PC-9 (cell line): ENCODE data around the gene GAA.

Experiments
- EZH2 ChIP-seq: fragments of 200-600 bp; sonication (generic); IDR thresholded peaks from 2 replicates; pipeline ENCODE4 v1.8.0; 2017; ENCODE audit warnings: antibody characterized with exemption, low read depth
- TF ChIP-seq, protein P1 (sequence below): fragments of 200-600 bp; sonication (generic); conservative IDR thresholded peaks from 2 replicates; pipeline ENCODE4 v1.6.1; 2017; ENCODE audit warnings: mixed run types, antibody characterized with exemption, mild to moderate bottlenecking, moderate library complexity

DNA sequence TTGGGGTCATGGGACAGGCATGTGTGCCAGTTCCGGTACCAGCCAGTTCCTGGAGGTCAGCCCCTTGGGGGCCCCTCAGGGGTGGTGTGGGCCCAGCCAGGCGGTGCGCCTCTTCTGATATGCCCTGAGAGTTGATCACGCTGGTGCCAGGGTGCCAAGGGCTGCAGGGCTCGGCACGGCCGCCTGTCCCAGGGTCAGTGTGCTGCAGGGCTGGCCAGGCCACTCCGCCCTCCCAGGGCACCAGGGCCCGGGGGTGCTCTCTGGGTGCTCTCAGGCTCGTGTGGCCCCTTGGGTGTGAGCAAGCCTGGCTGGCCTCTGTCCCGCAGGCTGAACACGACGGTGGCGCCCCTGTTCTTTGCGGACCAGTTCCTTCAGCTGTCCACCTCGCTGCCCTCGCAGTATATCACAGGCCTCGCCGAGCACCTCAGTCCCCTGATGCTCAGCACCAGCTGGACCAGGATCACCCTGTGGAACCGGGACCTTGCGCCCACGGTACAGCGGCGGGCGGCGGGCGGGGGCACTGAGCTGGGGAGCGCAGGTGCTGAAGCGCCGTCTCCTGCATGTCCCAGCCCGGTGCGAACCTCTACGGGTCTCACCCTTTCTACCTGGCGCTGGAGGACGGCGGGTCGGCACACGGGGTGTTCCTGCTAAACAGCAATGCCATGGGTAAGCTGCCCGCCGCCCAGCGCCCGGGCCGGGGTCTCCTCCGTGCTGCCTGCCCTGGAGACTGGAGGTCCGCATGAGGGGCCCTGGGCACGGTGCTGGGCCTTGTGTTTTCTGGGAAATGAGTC lies 6.0 kb downstream of the GAA start:
- TF ChIP-seq, protein P1, sequence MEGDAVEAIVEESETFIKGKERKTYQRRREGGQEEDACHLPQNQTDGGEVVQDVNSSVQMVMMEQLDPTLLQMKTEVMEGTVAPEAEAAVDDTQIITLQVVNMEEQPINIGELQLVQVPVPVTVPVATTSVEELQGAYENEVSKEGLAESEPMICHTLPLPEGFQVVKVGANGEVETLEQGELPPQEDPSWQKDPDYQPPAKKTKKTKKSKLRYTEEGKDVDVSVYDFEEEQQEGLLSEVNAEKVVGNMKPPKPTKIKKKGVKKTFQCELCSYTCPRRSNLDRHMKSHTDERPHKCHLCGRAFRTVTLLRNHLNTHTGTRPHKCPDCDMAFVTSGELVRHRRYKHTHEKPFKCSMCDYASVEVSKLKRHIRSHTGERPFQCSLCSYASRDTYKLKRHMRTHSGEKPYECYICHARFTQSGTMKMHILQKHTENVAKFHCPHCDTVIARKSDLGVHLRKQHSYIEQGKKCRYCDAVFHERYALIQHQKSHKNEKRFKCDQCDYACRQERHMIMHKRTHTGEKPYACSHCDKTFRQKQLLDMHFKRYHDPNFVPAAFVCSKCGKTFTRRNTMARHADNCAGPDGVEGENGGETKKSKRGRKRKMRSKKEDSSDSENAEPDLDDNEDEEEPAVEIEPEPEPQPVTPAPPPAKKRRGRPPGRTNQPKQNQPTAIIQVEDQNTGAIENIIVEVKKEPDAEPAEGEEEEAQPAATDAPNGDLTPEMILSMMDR, result no peak
- no peak for TF ChIP-seq EZH2
